ENCODE measurements around the gene CADM1. TPM values are rescaled to one million over a fixed set of nuclear protein-coding genes. Genes with fewer than 3 reads are reported as not detected.

Gene CADM1
- total RNA-seq, 6 experiments from 2014 or later, result 21.1 to 56.7 (median 30.6) TPM

GRCh38 chr11:115182282-115182955 lies 321.8 kb downstream of the CADM1 start:
- ATAC-seq (peak in 2 of 4 donors; percentile 60 to 90), DNase-seq (no peak)
- intact Hi-C loops (cut with DNase I), result no loop called here
- H3K27ac ChIP-seq, result no peak overlapping the region
- H3K4me1 ChIP-seq, result peaks cover 0 to 16% (median 0%) of the 10 kb centered on the region in 4 donors
- 68% methylated on average over 3 of the region's 7 CpGs for WGBS (ENCODE audit: insufficient coverage, low coverage, low lambda C conversion rate, missing lambda C conversion rate)
- no peak for TF ChIP-seq CTCF (IDR thresholded peaks at IDR 0.05)
- no peak for TF ChIP-seq POLR2A (IDR thresholded peaks at IDR 0.05)
- H3K4me3 ChIP-seq, result no peak overlapping the region
- H3K27me3 ChIP-seq, result no peaks in the 10 kb centered on the region
- H3K36me3 ChIP-seq, result no peaks in the 10 kb centered on the region
- H3K9me3 ChIP-seq, result no peaks in the 10 kb centered on the region

- DNase-seq, result no peak
- intact Hi-C loops (cut with DNase I), result no loop called here
Measured at GRCh38 chr11:115181538-115181937, 322.7 kb downstream of the CADM1 start.

GRCh38 chr11:115180272-115180671 lies 323.9 kb downstream of the CADM1 start:
- ATAC-seq, result no peak
- peaks cover 0 to 16% (median 0%) of the 10 kb centered on the region in 4 donors for H3K4me1 ChIP-seq
- 84% methylated on average over 7 of the region's 7 CpGs for WGBS (ENCODE audit: insufficient coverage, low coverage, low lambda C conversion rate, missing lambda C conversion rate)

More at GRCh38 chr11:115181538-115181937, 322.7 kb downstream of the CADM1 start:
- Histone ChIP-seq H3K4me1 (peaks cover 0 to 16% (median 0%) of the 10 kb centered on the region in 4 donors), H3K27me3 (no peaks in the 10 kb centered on the region), H3K4me3 (no peak overlapping the region), H3K9me3 (no peaks in the 10 kb centered on the region), H3K27ac (no peak overlapping the region), H3K36me3 (no peaks in the 10 kb centered on the region)
- WGBS (ENCODE audit: insufficient coverage, low coverage, low lambda C conversion rate, missing lambda C conversion rate), result 87% methylated on average over 5 of the region's 12 CpGs
- TF ChIP-seq POLR2A (IDR thresholded peaks at IDR 0.05) (no peak), CTCF (IDR thresholded peaks at IDR 0.05) (no peak)
- no peak for ATAC-seq

GRCh38 chr11:115179636-115180035 lies 324.6 kb downstream of the CADM1 start:
- intact Hi-C loops (cut with DNase I), result no loop called here
- H3K27me3 ChIP-seq, result no peaks in the 10 kb centered on the region
- ATAC-seq (no peak), DNase-seq (no peak)
- no peak overlapping the region for H3K4me3 ChIP-seq
- no peaks in the 10 kb centered on the region for H3K36me3 ChIP-seq
- H3K27ac ChIP-seq, result no peak overlapping the region
- WGBS (ENCODE audit: insufficient coverage, low coverage, low lambda C conversion rate, missing lambda C conversion rate), result 74% methylated on average over 3 of the region's 3 CpGs
- peaks cover 0 to 16% (median 0%) of the 10 kb centered on the region in 4 donors for H3K4me1 ChIP-seq
- no peaks in the 10 kb centered on the region for H3K9me3 ChIP-seq
- no peak for TF ChIP-seq CTCF (IDR thresholded peaks at IDR 0.05)
- no peak for TF ChIP-seq POLR2A (IDR thresholded peaks at IDR 0.05)

More at GRCh38 chr11:115180272-115180671, 323.9 kb downstream of the CADM1 start:
- H3K36me3 ChIP-seq, result no peaks in the 10 kb centered on the region
- intact Hi-C loops (cut with DNase I), result no loop called here
- TF ChIP-seq POLR2A (IDR thresholded peaks at IDR 0.05), result no peak
- TF ChIP-seq CTCF (IDR thresholded peaks at IDR 0.05), result no peak
- no peak overlapping the region for H3K4me3 ChIP-seq
- DNase-seq, result no peak
- no peaks in the 10 kb centered on the region for H3K27me3 ChIP-seq
- no peaks in the 10 kb centered on the region for H3K9me3 ChIP-seq
- no peak overlapping the region for H3K27ac ChIP-seq

Data from right lobe of liver (tissue), 6 donors.